Measurements from ENCODE around the gene ZSCAN23. TPM values are rescaled to one million over a fixed set of nuclear protein-coding genes. Genes with fewer than 3 reads are reported as not detected.

ZSCAN23 gene
- total and polyA plus RNA-seq, 2 experiments from 2014 or later: 4.9 to 11.3 TPM

- peak; percentile 89 to 95 for DNase-seq (ENCODE audit: low read depth in 1 of 2, low spot score in 1 of 2)
- H3K36me3 ChIP-seq: peaks cover 7% of the 10 kb centered on the region
- peaks cover 5% of the 10 kb centered on the region for H3K27me3 ChIP-seq
- peak within 1 kb of the TSS; percentile 87 for H3K4me3 ChIP-seq
- H3K4me1 ChIP-seq (ENCODE audit: low read depth): peaks cover 6% of the 10 kb centered on the region
- no peaks in the 10 kb centered on the region for H3K9me3 ChIP-seq (ENCODE audit: low read depth)
- peak within 1 kb of the TSS; percentile 38 for H3K27ac ChIP-seq
- TF ChIP-seq CTCF (IDR thresholded peaks at IDR 0.05; ENCODE audit: low read depth, low read length): peak; percentile 67
These were observed 43.8 kb downstream of the ZSCAN23 start, which contains the start of gene ZSCAN12 for GRCh38 chr6:28399350-28400121. Gene ZSCAN12 (minus strand): TSS chr6:28399747. CDS start chr6:28398405, 1,342 bp downstream.

GRCh38 chr6:28395918-28396317, 47.4 kb downstream of the ZSCAN23 start:
- no peaks in the 10 kb centered on the region for H3K27me3 ChIP-seq

GRCh38 chr6:28393912-28394662, 49.2 kb downstream of the ZSCAN23 start:
- Histone ChIP-seq H3K4me3 (no peak overlapping the region), H3K27ac (no peak overlapping the region), H3K27me3 (no peaks in the 10 kb centered on the region), H3K9me3 (ENCODE audit: low read depth) (no peaks in the 10 kb centered on the region), H3K4me1 (ENCODE audit: low read depth) (peaks cover 6% of the 10 kb centered on the region), H3K36me3 (peaks cover 37% of the 10 kb centered on the region)
- DNase-seq (ENCODE audit: low read depth in 1 of 2, low spot score in 1 of 2): peak; percentile 10 to 19
- TF ChIP-seq CTCF (IDR thresholded peaks at IDR 0.05; ENCODE audit: low read depth, low read length): peak; percentile 31

More at GRCh38 chr6:28395918-28396317, 47.4 kb downstream of the ZSCAN23 start:
- TF ChIP-seq CTCF (IDR thresholded peaks at IDR 0.05; ENCODE audit: low read depth, low read length): no peak
- Histone ChIP-seq H3K27ac (no peak overlapping the region), H3K36me3 (peaks cover 20% of the 10 kb centered on the region), H3K9me3 (ENCODE audit: low read depth) (no peaks in the 10 kb centered on the region), H3K4me3 (no peak overlapping the region), H3K4me1 (ENCODE audit: low read depth) (peaks cover 6% of the 10 kb centered on the region)
- DNase-seq (ENCODE audit: low read depth in 1 of 2, low spot score in 1 of 2): no peak

- DNase-seq (ENCODE audit: low read depth in 1 of 2, low spot score in 1 of 2): no peak
- no peak overlapping the region for H3K27ac ChIP-seq
- H3K9me3 ChIP-seq (ENCODE audit: low read depth): no peaks in the 10 kb centered on the region
- H3K27me3 ChIP-seq: no peaks in the 10 kb centered on the region
- no peaks in the 10 kb centered on the region for H3K4me1 ChIP-seq (ENCODE audit: low read depth)
- H3K4me3 ChIP-seq: no peak overlapping the region
- peaks cover 37% of the 10 kb centered on the region for H3K36me3 ChIP-seq
- TF ChIP-seq CTCF (IDR thresholded peaks at IDR 0.05; ENCODE audit: low read depth, low read length): no peak
These were observed 52.6 kb downstream of the ZSCAN23 start for GRCh38 chr6:28390688-28391087.

GRCh38 chr6:28384143-28384533, 59.2 kb downstream of the ZSCAN23 start:
- peaks cover 24% of the 10 kb centered on the region for H3K36me3 ChIP-seq
- no peak for TF ChIP-seq CTCF (IDR thresholded peaks at IDR 0.05; ENCODE audit: low read depth, low read length)
- H3K27me3 ChIP-seq: no peaks in the 10 kb centered on the region
- no peaks in the 10 kb centered on the region for H3K9me3 ChIP-seq (ENCODE audit: low read depth)
- no peak for DNase-seq (ENCODE audit: low read depth in 1 of 2, low spot score in 1 of 2)
- H3K4me3 ChIP-seq: no peak overlapping the region
- H3K27ac ChIP-seq: peak overlapping the region; percentile 85
- H3K4me1 ChIP-seq (ENCODE audit: low read depth): peaks cover 3% of the 10 kb centered on the region

All from cardiac muscle cell (in vitro differentiated cells and primary cell).